Loucy (cell line): ENCODE data around the gene UBALD2.

Experiments used
- EZH2phosphoT487 ChIP-seq: fragments of 200-600 bp; IDR thresholded peaks from 2 replicates; pipeline ENCODE4 v1.6.1; 2018; ENCODE audit warnings: antibody characterized with exemption, mild to moderate bottlenecking, moderate library complexity, borderline replicate concordance
- TF ChIP-seq, protein P1 (sequence below): fragments of 200-600 bp; sonication (generic); conservative IDR thresholded peaks from 2 replicates; pipeline ENCODE4 v1.5.1; 2014; ENCODE audit warnings: mild to moderate bottlenecking, antibody characterized with exemption, low read length

DNA sequence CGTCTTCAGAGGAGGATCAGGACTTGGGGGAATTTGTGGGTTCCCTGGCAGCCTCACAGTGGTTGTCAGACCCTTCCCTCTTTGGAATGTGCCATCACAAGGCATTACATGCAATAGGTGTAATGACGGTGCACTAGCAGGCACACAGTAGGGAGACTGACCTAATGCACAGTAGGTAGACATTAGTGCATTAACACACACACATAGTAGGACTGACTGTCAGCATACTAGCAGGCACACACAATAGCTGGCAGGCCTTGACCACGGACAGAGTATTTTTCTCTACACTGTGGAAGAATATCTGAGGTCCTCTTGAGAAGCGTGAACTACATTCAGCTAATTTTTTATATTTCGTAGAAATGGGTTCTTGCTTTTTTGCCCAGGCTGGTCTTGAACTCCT, 10.9 kb upstream of the UBALD2 start:
- TF ChIP-seq, protein P1, sequence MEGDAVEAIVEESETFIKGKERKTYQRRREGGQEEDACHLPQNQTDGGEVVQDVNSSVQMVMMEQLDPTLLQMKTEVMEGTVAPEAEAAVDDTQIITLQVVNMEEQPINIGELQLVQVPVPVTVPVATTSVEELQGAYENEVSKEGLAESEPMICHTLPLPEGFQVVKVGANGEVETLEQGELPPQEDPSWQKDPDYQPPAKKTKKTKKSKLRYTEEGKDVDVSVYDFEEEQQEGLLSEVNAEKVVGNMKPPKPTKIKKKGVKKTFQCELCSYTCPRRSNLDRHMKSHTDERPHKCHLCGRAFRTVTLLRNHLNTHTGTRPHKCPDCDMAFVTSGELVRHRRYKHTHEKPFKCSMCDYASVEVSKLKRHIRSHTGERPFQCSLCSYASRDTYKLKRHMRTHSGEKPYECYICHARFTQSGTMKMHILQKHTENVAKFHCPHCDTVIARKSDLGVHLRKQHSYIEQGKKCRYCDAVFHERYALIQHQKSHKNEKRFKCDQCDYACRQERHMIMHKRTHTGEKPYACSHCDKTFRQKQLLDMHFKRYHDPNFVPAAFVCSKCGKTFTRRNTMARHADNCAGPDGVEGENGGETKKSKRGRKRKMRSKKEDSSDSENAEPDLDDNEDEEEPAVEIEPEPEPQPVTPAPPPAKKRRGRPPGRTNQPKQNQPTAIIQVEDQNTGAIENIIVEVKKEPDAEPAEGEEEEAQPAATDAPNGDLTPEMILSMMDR = no peak
- TF ChIP-seq EZH2phosphoT487 = no peak
